Kidney (tissue), 14 donors: Measurements from ENCODE around the gene MYOM3. TPM values are rescaled to one million over a fixed set of nuclear protein-coding genes. Genes with fewer than 3 reads are reported as not detected.
A peak's percentile ranks its signal among the peaks of the same experiment; 100 is the strongest.

ENCODE experiments used
- DNase-seq, 5 donors: peaks; one replicate each; pipeline ENCODE4 v3.0.0-alpha.2; 2013 to 2020
- FAIRE-seq: peaks from 2 replicates; lab custom pipeline; 2012; peaks lifted over from hg19 to GRCh38; lab: Jason Lieb, UNC
- H3K27ac ChIP-seq, 2 donors: one replicate each; pipeline ENCODE4 v1.7.0; 2013; ENCODE audit warnings: low read depth in 2 of 2, low read length in 2 of 2, inconsistent platforms in 1 of 2
- H3K27me3 ChIP-seq: one replicate; pipeline ENCODE4 v1.7.1; 2013; ENCODE audit warnings: low read length, inconsistent platforms; ENCODE audit not compliant: control insufficient read depth, insufficient read depth
- H3K36me3 ChIP-seq, 3 donors: one replicate each; pipeline versions ENCODE4 v1.7.0 to v1.7.1; 2013; ENCODE audit warnings: low read length in 3 of 3, control low read depth in 1 of 3, inconsistent platforms in 1 of 3; ENCODE audit not compliant: insufficient read depth in 3 of 3, control insufficient read depth in 2 of 3
- H3K4me1 ChIP-seq, 3 donors: one replicate each; pipeline versions ENCODE4 v1.7.0 to v1.7.1; 2013; ENCODE audit warnings: low read length in 3 of 3, inconsistent platforms in 1 of 3, low read depth in 1 of 3; ENCODE audit not compliant: control insufficient read depth in 2 of 3, insufficient read depth in 2 of 3
- H3K4me3 ChIP-seq, 3 donors: one replicate each; pipeline versions ENCODE4 v1.7.0 to v1.8.1; 2013; ENCODE audit warnings: low read length in 3 of 3, control low read depth in 1 of 3, inconsistent platforms in 1 of 3
- H3K9ac ChIP-seq, 3 donors: one replicate each; pipeline versions ENCODE4 v1.7.0 to v1.7.1; 2013; ENCODE audit warnings: low read length in 3 of 3, control low read depth in 1 of 3, inconsistent platforms in 1 of 3
- H3K9me3 ChIP-seq, 3 donors: one replicate each; pipeline versions ENCODE4 v1.7.0 to v1.7.1; 2013; ENCODE audit warnings: low read length in 3 of 3, control low read depth in 1 of 3, inconsistent platforms in 1 of 3; ENCODE audit not compliant: control insufficient read depth in 2 of 3, insufficient read depth in 1 of 3
- CTCF ChIP-seq: IDR thresholded peaks from 3 replicates; pipeline ENCODE4 v1.5.1; 2012; ENCODE audit warnings: mild to moderate bottlenecking, moderate library complexity, borderline replicate concordance; ENCODE audit not compliant: insufficient read depth; ENCODE audit errors: extremely low read depth
- intact Hi-C: fragments of 100-400 bp; cut with DNase I; formaldehyde crosslinking; loops from one replicate; pipeline ENCODE4 v1.11.1; 2022
- polyA plus RNA-seq: library from polyadenylated mRNA; stranded (reverse); fragments of 350-450 nt; fragmentation: Illumina TruSeq; extraction: RNeasy Lipid Tissue Mini Kit (QIAGEN cat#74804); gene quantifications from one replicate; pipeline ENCODE4 v1.2.3, GENCODE V29; 2014; ENCODE audit warnings: low read depth, low replicate concordance; ENCODE audit not compliant: insufficient read depth
- total RNA-seq: library from RNA; stranded (reverse); fragmentation: NEBNext Ultra II Directional; extraction: Animal tissue kit (Norgen Biotek cat#: 25700); gene quantifications from one replicate; pipeline ENCODE4 v1.2.1, GENCODE V29; 2021
- donor health status: control.
- donor health status: control.
- donor health status: control.
- donor health status: control.
- donor health status: control.
- donor health status: DM: yes; HTN: yes; CAD: no.
- donor health status: Normal renal cell carcinoma (clear cell type).

The MYOM3 gene
- total and polyA plus RNA-seq, 2 donors from 2014 or later, result 13.5 to 20.5 TPM

DNA sequence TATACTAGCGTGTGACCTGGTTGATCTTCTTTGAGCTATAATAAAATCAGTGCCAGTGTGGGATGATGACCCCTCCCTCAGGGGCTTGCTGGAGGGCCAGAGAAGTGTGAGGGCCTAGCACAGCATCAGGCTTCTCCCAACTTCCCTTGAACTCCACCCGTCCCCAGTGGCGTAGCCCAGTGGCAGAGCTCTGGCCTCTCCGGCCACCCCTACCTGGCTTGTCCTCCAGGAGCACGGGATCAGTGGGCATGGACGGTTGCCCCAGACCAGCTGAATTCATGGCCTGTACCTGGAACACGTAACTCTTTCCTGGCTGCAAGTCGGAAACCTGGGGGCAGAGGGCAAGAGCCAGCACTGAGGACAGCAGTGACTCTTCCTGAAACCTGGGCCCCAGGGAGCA is 36.0 kb downstream of the MYOM3 start:
- no peak for TF ChIP-seq CTCF
- no peaks in the 10 kb centered on the region for H3K36me3 ChIP-seq
- no peak for DNase-seq
- FAIRE-seq, result no peak
- H3K4me3 ChIP-seq, result no peak overlapping the region
- no peak overlapping the region for H3K9ac ChIP-seq
- H3K4me1 ChIP-seq, result peaks cover 0 to 2% (median 0%) of the 10 kb centered on the region in 3 donors
- no peak overlapping the region for H3K27ac ChIP-seq
- no peaks in the 10 kb centered on the region for H3K27me3 ChIP-seq
- intact Hi-C loops, result no loop called here
- H3K9me3 ChIP-seq, result no peaks in the 10 kb centered on the region

- H3K27ac ChIP-seq, result no peak overlapping the region
- no peak overlapping the region for H3K4me3 ChIP-seq
- peaks cover 0 to 2% (median 0%) of the 10 kb centered on the region in 3 donors for H3K4me1 ChIP-seq
- intact Hi-C loops, result no loop called here
- H3K36me3 ChIP-seq, result no peaks in the 10 kb centered on the region
- FAIRE-seq (no peak), DNase-seq (peak in 1 of 5 donors; percentile 13)
- no peaks in the 10 kb centered on the region for H3K27me3 ChIP-seq
- H3K9me3 ChIP-seq, result no peaks in the 10 kb centered on the region
- no peak overlapping the region for H3K9ac ChIP-seq
- TF ChIP-seq CTCF, result no peak
Measured at GRCh38 chr1:24075590-24075854, 36.4 kb downstream of the MYOM3 start.

GRCh38 chr1:24074817-24075589 is 36.9 kb downstream of the MYOM3 start:
- no peak overlapping the region for H3K4me3 ChIP-seq
- H3K36me3 ChIP-seq, result no peaks in the 10 kb centered on the region
- H3K9me3 ChIP-seq, result no peaks in the 10 kb centered on the region
- intact Hi-C loops, result no loop called here
- DNase-seq (peak in 2 of 5 donors; percentile 30 to 35), FAIRE-seq (no peak)
- H3K27me3 ChIP-seq, result no peaks in the 10 kb centered on the region
- H3K9ac ChIP-seq, result no peak overlapping the region
- H3K27ac ChIP-seq, result no peak overlapping the region
- no peak for TF ChIP-seq CTCF
- peaks cover 0 to 2% (median 0%) of the 10 kb centered on the region in 3 donors for H3K4me1 ChIP-seq
